ENCODE measurements around the gene TMEM109.

DNA sequence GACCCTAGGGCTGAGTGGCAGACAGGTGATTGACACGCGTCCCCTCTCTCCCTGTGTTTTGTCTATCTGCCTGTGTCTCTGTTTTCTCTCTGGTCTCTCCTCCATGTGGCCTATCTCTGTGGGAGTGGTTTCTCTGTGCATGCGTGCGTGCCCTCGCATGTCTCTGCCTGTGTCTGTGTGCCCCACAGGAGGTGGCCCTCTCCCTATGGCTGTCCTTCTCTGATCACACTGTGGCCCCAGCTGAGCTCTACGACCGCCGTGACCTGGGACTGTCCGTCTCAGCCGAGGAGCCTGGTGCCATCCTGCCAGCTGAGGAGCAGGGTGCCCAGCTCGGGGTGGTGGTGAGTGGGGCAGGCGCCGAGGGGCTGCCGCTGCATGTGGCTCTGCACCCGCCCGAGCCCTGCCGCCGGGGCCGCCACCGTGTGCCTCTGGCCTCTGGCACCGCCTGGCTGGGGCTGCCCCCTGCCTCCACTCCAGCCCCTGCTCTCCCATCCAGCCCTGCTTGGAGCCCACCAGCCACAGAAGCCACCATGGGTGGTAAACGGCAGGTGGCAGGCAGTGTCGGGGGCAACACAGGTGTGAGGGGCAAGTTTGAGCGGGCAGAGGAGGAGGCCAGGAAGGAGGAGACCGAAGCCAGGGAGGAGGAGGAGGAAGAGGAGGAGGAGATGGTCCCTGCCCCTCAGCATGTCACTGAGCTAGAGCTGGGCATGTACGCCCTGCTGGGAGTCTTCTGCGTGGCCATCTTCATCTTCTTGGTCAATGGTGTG lies 21.9 kb downstream of the TMEM109 start:
- TF ChIP-seq GABPA (IDR thresholded peaks at IDR 0.05; ENCODE audit: low read depth) = no peak
- TF ChIP-seq, protein P1, sequence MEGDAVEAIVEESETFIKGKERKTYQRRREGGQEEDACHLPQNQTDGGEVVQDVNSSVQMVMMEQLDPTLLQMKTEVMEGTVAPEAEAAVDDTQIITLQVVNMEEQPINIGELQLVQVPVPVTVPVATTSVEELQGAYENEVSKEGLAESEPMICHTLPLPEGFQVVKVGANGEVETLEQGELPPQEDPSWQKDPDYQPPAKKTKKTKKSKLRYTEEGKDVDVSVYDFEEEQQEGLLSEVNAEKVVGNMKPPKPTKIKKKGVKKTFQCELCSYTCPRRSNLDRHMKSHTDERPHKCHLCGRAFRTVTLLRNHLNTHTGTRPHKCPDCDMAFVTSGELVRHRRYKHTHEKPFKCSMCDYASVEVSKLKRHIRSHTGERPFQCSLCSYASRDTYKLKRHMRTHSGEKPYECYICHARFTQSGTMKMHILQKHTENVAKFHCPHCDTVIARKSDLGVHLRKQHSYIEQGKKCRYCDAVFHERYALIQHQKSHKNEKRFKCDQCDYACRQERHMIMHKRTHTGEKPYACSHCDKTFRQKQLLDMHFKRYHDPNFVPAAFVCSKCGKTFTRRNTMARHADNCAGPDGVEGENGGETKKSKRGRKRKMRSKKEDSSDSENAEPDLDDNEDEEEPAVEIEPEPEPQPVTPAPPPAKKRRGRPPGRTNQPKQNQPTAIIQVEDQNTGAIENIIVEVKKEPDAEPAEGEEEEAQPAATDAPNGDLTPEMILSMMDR (IDR thresholded peaks at IDR 0.05; ENCODE audit: insufficient read depth, low read length) = no peak
- TF ChIP-seq, protein P2, sequence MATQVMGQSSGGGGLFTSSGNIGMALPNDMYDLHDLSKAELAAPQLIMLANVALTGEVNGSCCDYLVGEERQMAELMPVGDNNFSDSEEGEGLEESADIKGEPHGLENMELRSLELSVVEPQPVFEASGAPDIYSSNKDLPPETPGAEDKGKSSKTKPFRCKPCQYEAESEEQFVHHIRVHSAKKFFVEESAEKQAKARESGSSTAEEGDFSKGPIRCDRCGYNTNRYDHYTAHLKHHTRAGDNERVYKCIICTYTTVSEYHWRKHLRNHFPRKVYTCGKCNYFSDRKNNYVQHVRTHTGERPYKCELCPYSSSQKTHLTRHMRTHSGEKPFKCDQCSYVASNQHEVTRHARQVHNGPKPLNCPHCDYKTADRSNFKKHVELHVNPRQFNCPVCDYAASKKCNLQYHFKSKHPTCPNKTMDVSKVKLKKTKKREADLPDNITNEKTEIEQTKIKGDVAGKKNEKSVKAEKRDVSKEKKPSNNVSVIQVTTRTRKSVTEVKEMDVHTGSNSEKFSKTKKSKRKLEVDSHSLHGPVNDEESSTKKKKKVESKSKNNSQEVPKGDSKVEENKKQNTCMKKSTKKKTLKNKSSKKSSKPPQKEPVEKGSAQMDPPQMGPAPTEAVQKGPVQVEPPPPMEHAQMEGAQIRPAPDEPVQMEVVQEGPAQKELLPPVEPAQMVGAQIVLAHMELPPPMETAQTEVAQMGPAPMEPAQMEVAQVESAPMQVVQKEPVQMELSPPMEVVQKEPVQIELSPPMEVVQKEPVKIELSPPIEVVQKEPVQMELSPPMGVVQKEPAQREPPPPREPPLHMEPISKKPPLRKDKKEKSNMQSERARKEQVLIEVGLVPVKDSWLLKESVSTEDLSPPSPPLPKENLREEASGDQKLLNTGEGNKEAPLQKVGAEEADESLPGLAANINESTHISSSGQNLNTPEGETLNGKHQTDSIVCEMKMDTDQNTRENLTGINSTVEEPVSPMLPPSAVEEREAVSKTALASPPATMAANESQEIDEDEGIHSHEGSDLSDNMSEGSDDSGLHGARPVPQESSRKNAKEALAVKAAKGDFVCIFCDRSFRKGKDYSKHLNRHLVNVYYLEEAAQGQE (IDR thresholded peaks at IDR 0.05; ENCODE audit: insufficient replicate concordance, low read depth) = no peak
- no peak for TF ChIP-seq POLR2AphosphoS5 (IDR thresholded peaks at IDR 0.05; ENCODE audit: low read depth)
- no peak for TF ChIP-seq SPI1 (IDR thresholded peaks at IDR 0.05; ENCODE audit: borderline replicate concordance, low read depth)
